GM12892 (cell line): ENCODE measurements around the gene SMIM43.

ENCODE experiments used
- POLR2A ChIP-seq: IDR thresholded peaks from 2 replicates; pipeline ENCODE4 v1.6.1; 2011; ENCODE audit warnings: low read depth, low read length, control low read depth
- POLR2AphosphoS5 ChIP-seq: IDR thresholded peaks from 2 replicates; pipeline ENCODE4 v1.6.1; 2011; ENCODE audit warnings: low read depth, low read length, control low read depth
- TAF1 ChIP-seq: IDR thresholded peaks from 2 replicates; pipeline ENCODE4 v1.6.1; 2011; ENCODE audit warnings: low read depth, mild to moderate bottlenecking, control low read depth, low read length, borderline replicate concordance

DNA sequence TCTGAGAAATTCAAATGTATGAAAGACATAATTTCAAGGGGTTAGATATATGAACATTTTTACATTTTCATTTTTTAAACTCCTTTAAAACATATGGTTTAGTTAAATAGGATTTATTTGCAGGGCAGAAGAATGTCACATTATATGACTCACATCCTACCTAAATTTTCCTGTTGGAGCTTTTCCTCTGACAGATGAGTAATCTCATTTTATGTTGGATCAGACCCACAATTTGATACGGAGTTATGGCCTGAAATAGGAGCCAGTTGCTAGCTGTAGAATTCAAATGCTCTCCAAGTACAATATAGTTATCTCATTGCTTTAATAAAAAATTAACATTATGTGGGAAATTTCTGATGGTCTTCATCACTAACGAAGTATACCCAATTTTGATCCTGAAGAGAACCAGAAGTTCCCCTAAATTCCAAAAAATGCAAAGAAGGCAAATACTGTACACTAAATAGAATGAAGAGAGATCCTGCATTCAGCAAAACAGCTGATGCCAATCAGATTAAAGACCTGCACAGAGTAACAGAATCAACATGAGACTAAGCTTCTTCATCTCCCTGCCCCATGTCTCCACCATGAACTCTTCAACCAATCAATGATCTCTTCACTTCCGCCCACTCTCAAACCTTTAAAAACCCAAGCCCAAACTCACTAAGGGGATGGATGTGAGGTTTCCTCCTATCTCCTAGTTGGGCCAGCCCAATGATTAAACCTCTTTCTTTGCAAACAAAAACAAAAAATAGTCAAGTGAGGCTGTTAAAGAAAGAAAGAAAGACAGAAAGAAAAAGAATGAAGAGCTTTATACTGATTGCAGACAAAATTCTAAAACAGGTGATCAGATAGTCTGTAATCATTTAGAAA, 25.2 kb upstream of the SMIM43 start:
- TF ChIP-seq POLR2A (no peak), TAF1 (no peak), POLR2AphosphoS5 (no peak)
